Stomach smooth muscle (tissue), 2 donors: ENCODE results near the gene C4orf54.

Source experiments
- H3K27ac ChIP-seq: one replicate; pipeline ENCODE4 v1.7.0; 2013; ENCODE audit warnings: mild to moderate bottlenecking, low read length, inconsistent platforms
- H3K27me3 ChIP-seq, 2 donors: one replicate each; pipeline ENCODE4 v1.7.0; 2013; ENCODE audit warnings: low read length in 2 of 2; ENCODE audit not compliant: insufficient read depth in 2 of 2, control insufficient read depth in 1 of 2
- H3K36me3 ChIP-seq, 2 donors: one replicate each; pipeline ENCODE4 v1.7.0; 2013; ENCODE audit warnings: low read length in 2 of 2; ENCODE audit not compliant: control insufficient read depth in 2 of 2, insufficient read depth in 2 of 2
- H3K4me1 ChIP-seq: one replicate; pipeline ENCODE4 v1.7.0; 2013; ENCODE audit warnings: low read length; ENCODE audit not compliant: control insufficient read depth, insufficient read depth
- H3K4me3 ChIP-seq, 2 donors: one replicate each; pipeline ENCODE4 v1.7.0; 2013; ENCODE audit warnings: low read length in 2 of 2
- H3K9ac ChIP-seq, 2 donors: one replicate each; pipeline ENCODE4 v1.7.0; 2013; ENCODE audit warnings: low read length in 2 of 2, mild to moderate bottlenecking in 1 of 2
- H3K9me3 ChIP-seq, 2 donors: one replicate each; pipeline ENCODE4 v1.7.0; 2013; ENCODE audit warnings: low read length in 2 of 2; ENCODE audit not compliant: control insufficient read depth in 2 of 2
- donor health status: healthy.
- donor health status: Pancreatic carcinoma.

Gene C4orf54

GRCh38 chr4:99642725-99643489 is 14.7 kb downstream of the C4orf54 start:
- peak overlapping the region; percentile 61 for H3K27ac ChIP-seq
- no peaks in the 10 kb centered on the region for H3K36me3 ChIP-seq
- no peak overlapping the region for H3K4me3 ChIP-seq
- H3K4me1 ChIP-seq = peaks cover 12% of the 10 kb centered on the region
- no peak overlapping the region for H3K9ac ChIP-seq
- no peaks in the 10 kb centered on the region for H3K27me3 ChIP-seq
- no peaks in the 10 kb centered on the region for H3K9me3 ChIP-seq

GRCh38 chr4:99640676-99641075 is 17.0 kb downstream of the C4orf54 start:
- no peaks in the 10 kb centered on the region for H3K36me3 ChIP-seq
- peaks cover 7% of the 10 kb centered on the region for H3K4me1 ChIP-seq
- no peak overlapping the region for H3K27ac ChIP-seq
- no peak overlapping the region for H3K4me3 ChIP-seq
- H3K27me3 ChIP-seq = no peaks in the 10 kb centered on the region
- H3K9me3 ChIP-seq = no peaks in the 10 kb centered on the region
- H3K9ac ChIP-seq = no peak overlapping the region

DNA sequence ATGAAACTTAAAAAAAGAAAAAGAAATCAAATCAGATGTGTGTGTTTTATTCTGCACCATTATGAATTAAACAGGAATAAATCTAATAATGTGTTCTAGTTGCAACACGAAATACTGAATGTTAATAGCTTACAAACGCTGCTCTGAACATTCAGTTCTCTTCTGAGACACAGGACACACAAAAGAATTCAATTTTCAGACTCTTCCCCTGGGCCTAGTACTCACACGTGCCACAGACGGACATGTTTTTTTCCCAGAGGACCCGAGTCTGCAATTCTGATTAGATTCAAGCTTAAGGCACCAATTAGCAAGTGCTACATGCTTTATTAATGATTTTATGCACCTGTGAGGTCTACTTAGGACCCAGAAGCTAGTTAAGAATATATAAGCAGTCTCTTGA is 20.5 kb downstream of the C4orf54 start:
- Histone ChIP-seq H3K36me3 (no peaks in the 10 kb centered on the region), H3K4me3 (no peak overlapping the region), H3K27me3 (no peaks in the 10 kb centered on the region), H3K9me3 (no peaks in the 10 kb centered on the region), H3K27ac (no peak overlapping the region), H3K4me1 (no peaks in the 10 kb centered on the region), H3K9ac (no peak overlapping the region)

- Histone ChIP-seq H3K36me3 (no peaks in the 10 kb centered on the region), H3K27ac (no peak overlapping the region), H3K9ac (no peak overlapping the region), H3K9me3 (no peaks in the 10 kb centered on the region), H3K27me3 (no peaks in the 10 kb centered on the region), H3K4me1 (no peaks in the 10 kb centered on the region), H3K4me3 (no peak overlapping the region)
Observed at GRCh38 chr4:99636422-99636821, 21.2 kb downstream of the C4orf54 start.

GRCh38 chr4:99635601-99636000 is 22.0 kb downstream of the C4orf54 start:
- no peak overlapping the region for H3K27ac ChIP-seq

GRCh38 chr4:99634742-99635360 is 22.8 kb downstream of the C4orf54 start:
- Histone ChIP-seq H3K9ac (no peak overlapping the region), H3K4me1 (no peaks in the 10 kb centered on the region), H3K36me3 (no peaks in the 10 kb centered on the region), H3K4me3 (no peak overlapping the region), H3K27me3 (no peaks in the 10 kb centered on the region), H3K9me3 (no peaks in the 10 kb centered on the region), H3K27ac (no peak overlapping the region)

More at GRCh38 chr4:99635601-99636000, 22.0 kb downstream of the C4orf54 start:
- Histone ChIP-seq H3K9me3 (no peaks in the 10 kb centered on the region), H3K4me3 (no peak overlapping the region), H3K36me3 (no peaks in the 10 kb centered on the region), H3K9ac (no peak overlapping the region), H3K4me1 (no peaks in the 10 kb centered on the region), H3K27me3 (no peaks in the 10 kb centered on the region)

DNA sequence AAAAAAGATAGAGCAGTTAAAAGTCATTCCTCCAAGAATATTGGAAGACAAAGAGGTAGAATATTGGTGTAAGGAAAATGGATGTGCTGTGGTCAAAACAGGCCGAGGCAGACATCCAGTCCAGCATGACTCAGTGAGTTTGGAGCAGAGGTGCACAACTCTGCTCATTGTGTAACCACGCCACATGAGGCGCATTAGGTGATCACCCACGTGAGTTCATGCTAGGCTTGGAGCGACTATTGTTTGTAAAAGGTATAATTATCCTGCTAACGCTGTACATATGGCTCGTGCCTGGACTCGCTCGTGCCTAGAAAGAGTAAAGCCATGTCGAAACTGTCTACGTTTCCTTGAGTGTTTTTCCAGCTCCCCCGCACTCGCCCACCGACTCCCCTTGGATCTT is 23.9 kb downstream of the C4orf54 start:
- Histone ChIP-seq H3K9me3 (no peaks in the 10 kb centered on the region), H3K36me3 (no peaks in the 10 kb centered on the region), H3K4me1 (no peaks in the 10 kb centered on the region), H3K9ac (no peak overlapping the region), H3K4me3 (no peak overlapping the region), H3K27ac (no peak overlapping the region), H3K27me3 (no peaks in the 10 kb centered on the region)

DNA sequence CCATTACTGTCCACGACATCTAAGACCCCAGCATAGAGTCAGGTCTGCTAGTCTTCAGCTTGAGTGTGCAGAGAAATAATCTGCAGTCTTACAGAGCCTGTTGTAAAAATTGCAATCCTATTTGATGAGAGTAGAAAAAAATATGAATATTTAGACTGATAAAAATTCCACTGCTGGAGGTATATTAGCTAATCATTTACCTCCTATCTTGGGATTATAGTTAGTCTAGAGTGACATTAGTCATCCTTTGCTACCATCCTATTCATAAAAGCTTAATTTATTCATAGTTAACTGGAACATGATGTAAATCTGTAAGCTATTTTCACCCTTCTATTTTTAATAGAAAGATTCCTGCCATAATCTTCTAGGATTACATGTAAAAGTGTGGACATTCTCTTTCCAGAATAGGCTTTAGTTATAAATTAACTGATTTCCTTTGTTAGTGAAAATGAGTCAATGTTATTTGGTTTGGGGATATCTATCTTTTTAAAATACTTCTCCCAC is 26.7 kb downstream of the C4orf54 start:
- no peaks in the 10 kb centered on the region for H3K9me3 ChIP-seq
- H3K4me1 ChIP-seq = no peaks in the 10 kb centered on the region
- H3K27ac ChIP-seq = no peak overlapping the region
- no peaks in the 10 kb centered on the region for H3K36me3 ChIP-seq
- H3K4me3 ChIP-seq = no peak overlapping the region
- no peak overlapping the region for H3K9ac ChIP-seq
- no peaks in the 10 kb centered on the region for H3K27me3 ChIP-seq

DNA sequence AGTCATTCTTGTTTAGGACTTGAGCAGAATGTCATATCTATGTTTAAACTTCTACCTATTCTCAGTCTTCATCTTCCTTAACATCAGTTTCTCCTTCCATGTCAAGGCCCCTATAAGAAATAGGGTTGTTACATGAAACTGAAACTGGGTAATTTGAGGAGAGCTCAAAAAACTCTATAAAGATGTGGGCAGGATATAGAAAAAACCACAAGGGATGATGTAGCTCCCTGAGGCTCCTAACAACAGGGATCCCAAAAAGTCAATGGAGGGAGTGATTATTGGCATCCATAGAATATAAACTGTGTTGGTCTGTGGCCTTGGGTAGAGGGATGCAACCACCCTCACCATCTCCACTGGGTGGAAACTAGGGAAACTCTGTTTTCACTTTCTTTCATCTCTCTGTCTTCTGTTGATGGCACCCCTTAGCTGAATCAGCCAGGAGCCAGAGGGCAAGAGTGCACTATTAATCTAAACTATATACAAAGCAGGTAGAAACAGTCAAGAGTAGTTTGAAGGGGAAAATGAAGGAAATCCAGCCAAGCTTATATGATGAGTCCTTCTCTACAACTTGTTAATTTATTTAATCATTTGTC is 27.6 kb downstream of the C4orf54 start:
- Histone ChIP-seq H3K27me3 (no peaks in the 10 kb centered on the region), H3K4me3 (no peak overlapping the region), H3K9ac (no peak overlapping the region), H3K4me1 (no peaks in the 10 kb centered on the region), H3K36me3 (no peaks in the 10 kb centered on the region), H3K27ac (no peak overlapping the region), H3K9me3 (no peaks in the 10 kb centered on the region)

GRCh38 chr4:99628040-99628439 is 29.6 kb downstream of the C4orf54 start:
- Histone ChIP-seq H3K4me3 (no peak overlapping the region), H3K9ac (no peak overlapping the region), H3K27ac (no peak overlapping the region), H3K27me3 (no peaks in the 10 kb centered on the region), H3K36me3 (no peaks in the 10 kb centered on the region), H3K4me1 (peaks cover 4% of the 10 kb centered on the region), H3K9me3 (no peaks in the 10 kb centered on the region)

GRCh38 chr4:99625369-99625768 is 32.3 kb downstream of the C4orf54 start:
- no peaks in the 10 kb centered on the region for H3K27me3 ChIP-seq
- no peak overlapping the region for H3K9ac ChIP-seq
- no peaks in the 10 kb centered on the region for H3K9me3 ChIP-seq
- peaks cover 4% of the 10 kb centered on the region for H3K4me1 ChIP-seq
- peak overlapping the region; percentile 80 for H3K27ac ChIP-seq
- H3K36me3 ChIP-seq = no peaks in the 10 kb centered on the region
- no peak overlapping the region for H3K4me3 ChIP-seq
